GM19468 (cell line): Measurements from ENCODE around the gene FAM163B.

Experiments used
- ATAC-seq: cut with Tn5 transposase; IDR thresholded peaks from one replicate; pipeline ENCODE4 v1.9.1; 2021; ENCODE audit warnings: mild to moderate bottlenecking, moderate library complexity, moderate number of reproducible peaks; ENCODE audit not compliant: unreplicated experiment; ENCODE audit errors: extremely low read depth

The FAM163B gene

GRCh38 chr9:133609311-133610098 lies at the start of gene FAM163B:
Gene FAM163B (minus strand): TSS chr9:133609389. CDS start chr9:133580223, 29,166 bp downstream.
- no peak for ATAC-seq

- ATAC-seq = no peak
Observed at GRCh38 chr9:133657120-133657661, 48.0 kb upstream of the FAM163B start.

GRCh38 chr9:133656211-133657119 lies 47.3 kb upstream of the FAM163B start:
- ATAC-seq = no peak

DNA sequence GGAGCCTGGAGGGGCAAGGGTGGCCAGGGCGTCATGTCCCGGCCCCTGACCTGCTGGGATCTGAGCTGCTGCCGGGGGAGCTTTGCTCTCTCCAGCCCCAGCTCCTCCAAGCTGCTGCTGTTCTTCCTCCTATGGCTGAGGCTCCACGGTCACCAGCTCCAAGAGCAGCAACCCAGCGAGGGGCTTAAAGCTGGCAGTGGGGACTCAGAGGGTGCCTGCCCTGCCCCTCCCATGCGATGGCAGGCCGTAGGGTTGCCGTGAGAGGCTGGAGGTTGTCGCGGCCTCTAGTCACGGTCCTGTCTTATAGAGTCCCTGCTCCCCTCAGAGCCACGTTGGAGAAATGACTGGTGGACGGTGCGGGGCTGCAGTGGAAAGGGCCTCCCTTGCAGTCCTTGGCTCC lies 46.5 kb upstream of the FAM163B start:
- ATAC-seq = no peak

GRCh38 chr9:133654736-133655657 lies 45.8 kb upstream of the FAM163B start:
- no peak for ATAC-seq

GRCh38 chr9:133653638-133654037 lies 44.4 kb upstream of the FAM163B start:
- no peak for ATAC-seq

DNA sequence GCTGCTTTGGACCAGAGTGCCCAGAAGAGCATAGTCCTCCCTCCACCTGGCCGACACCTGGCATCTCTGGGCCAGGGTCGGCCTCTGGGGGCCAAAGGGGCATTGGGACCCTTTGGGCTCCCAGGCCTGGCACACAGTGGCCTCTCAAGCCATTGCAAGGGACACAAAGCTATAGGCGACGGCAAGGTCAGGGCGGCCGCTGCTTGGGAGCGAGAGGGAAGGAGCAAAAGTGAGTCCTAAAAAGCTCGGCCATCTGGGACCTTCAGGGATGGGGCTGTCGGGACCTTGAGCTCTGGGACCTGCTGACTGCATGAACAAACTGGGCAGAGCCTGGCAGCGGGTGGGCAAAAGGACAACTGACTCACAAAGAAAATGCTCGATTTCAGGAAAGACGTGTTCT lies 40.8 kb upstream of the FAM163B start:
- no peak for ATAC-seq

DNA sequence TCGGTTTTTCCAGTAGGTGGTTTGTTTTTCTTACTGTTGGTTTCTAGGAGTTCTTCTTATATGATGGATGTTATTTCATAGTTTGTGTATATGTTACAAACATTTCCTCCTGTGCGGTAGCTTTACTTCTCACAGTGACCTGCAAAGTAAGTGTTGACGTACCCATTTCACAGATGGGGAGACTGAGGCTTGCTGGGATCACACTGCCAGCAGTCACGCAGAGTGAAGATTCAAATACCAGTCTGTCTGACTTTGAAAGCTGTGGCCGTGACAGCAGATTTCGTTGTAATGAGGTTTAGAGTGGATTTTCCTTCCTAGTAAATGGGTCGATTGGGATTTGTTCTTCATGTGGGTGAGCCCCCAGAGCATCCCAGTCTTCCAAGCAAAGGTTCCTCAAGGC lies 40.0 kb upstream of the FAM163B start:
- no peak for ATAC-seq

DNA sequence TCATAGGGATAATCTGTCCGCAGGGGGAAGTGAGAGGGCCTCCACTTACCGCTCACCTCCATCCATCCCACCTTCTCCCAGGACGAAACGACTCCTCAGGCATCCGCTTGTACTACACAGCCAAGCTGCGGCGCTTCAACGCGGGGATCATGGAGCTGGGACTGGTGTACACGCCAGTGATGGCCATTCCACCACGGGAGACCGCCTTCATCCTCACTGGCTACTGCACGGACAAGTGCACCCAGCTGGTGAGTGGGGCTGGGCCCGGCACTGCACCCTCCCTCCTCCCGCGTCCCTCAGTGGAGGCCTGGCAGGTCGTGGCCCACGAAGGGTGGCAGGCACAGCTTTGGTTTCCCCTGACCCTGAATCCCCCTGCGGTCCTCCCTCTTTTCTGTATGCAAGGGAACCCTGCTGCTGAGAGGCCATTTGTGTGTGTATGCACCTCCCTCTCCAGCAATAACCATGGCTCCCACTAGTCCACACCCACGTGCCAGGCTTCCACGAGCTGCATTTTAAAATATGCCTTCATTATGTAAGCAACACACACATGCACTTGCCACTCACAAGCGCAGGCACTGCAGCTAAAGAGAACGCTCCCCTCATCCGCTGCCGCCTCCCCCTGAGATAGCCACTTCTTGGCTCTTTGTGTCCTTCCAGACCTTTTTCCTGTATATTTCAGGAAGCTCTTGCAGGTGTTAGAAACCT lies 38.7 kb upstream of the FAM163B start:
- no peak for ATAC-seq

- ATAC-seq = no peak
Observed at GRCh38 chr9:133647148-133647547, 38.0 kb upstream of the FAM163B start.

DNA sequence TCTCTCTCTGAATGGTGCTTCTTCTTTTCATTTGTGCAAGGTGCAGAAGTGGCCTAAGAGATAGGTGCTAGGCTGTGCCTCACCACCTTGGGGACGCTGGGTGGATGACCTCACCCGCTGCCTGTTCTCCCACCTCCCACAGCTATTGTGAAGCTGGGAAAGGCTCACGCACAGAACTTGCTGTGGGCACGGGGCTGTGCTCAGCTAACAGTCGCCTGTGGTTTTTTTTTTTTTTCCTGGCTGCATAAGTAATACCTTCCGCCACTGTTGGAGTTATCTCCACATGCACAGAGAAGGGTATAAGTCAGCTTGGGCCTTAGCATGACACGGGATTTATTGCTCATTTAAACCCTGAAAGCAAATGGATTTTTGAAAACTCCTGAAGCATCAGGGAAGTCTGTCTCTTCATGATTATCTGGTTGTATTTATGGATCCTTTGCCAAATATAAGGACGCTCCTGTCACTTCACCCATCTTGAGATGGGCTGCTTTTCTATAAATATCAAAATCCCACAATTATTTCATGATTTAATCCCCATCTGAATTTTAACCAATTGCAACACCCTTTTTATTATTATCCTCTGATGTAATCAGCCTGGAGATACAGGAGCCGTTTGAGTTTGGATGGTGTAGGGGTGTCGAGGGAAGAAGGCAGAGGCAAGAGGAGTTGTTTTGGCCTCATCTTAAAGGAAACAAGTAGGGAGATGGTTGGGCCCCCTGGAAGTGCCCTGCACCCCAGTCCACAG lies 36.0 kb upstream of the FAM163B start:
- no peak for ATAC-seq

DNA sequence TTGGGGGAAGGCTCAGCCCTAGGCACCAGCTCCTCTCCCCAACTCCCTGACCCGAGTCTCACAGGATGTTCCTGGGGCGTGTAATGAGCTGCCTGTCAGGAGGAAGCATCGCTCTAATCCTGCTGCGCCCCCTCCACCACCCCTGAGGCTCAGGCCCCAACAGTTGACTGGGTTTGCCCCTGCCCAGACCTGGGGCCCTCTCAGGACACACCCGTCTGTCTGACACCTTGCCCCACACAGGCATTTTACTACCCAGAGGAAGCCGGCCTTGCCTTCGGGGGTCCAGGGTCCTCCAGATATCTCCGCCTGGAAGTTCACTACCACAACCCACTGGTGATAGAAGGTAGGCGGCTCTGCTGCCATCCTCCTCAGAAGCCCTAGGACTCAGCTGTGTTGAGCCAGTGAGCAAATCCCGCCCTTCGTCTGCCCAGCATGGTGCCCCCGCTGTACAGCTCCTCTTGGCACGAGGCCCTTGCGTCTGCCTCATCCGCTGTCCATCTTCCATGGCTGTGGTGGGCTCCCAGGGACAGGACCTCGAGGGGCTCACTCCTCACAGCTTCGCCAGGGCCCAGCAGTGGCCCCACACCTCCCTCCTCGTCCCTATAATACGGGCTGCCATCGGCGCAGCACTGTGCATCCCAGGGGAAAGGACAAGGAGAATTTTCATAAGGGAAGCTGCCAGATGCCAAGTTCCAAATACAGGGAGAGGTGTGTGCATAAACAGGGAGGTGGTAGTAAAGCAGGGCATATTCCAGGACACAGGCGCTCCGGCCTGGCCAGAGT lies 35.0 kb upstream of the FAM163B start:
- no peak for ATAC-seq

DNA sequence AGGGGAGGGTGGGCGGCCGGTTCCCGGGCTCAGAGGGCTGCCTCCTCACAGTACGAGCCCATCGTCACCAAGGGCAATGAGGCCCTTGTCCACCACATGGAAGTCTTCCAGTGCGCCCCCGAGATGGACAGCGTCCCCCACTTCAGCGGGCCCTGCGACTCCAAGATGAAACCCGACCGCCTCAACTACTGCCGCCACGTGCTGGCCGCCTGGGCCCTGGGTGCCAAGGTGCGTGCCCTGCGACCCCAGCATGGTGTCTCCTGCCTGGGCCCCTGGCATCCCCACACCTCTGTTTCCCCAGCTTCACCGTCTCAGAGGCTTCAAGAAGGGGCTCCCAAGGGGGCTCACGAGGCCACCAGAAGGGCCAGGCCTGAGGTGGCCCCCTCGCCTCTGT lies 34.2 kb upstream of the FAM163B start:
- ATAC-seq = no peak

DNA sequence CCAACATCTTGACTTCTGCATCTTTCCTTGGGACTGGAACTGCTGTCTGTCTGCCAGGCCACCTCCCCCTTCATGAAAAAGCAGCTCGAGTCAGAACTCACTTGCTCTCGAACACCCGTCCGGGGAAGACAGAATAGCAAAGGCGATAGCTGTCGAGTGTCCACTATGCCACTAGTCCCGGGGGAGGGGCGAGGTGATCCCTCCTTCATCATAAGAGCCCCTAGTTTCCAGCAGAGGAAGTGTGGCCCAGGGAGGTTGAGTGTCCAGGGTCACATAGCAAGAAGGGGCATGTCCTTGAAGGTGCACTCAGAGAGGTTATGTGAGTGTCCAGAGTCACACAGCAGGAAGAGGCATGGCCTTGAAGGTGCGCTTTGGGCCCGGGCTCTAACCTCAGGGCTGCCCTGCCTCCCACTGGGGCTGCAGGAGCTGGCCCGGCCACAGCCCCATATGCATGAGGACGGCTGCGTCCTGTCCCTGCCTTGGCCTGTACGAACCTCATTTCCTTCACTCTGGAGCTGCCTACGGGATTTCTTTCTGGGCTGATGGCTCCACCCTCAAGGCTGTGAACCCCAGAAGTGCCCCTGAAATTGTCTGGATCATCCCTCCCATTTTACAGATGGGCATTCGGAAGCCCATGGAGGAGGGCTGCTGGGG lies 33.6 kb upstream of the FAM163B start:
- no peak for ATAC-seq

- no peak for ATAC-seq
Observed at GRCh38 chr9:133641861-133642595, 32.8 kb upstream of the FAM163B start.

GRCh38 chr9:133641396-133641655 lies 32.1 kb upstream of the FAM163B start:
- no peak for ATAC-seq
